ENCODE data around the gene HTR2C. TPM values are rescaled to one million over a fixed set of nuclear protein-coding genes. Genes with fewer than 3 reads are reported as not detected.
"Not testable (repeated sequence)": the region's sequence is repeated elsewhere in the genome, so short reads cannot be mapped to it uniquely, and the experiment has no call there.

HTR2C gene
- total RNA-seq, 1 experiment from 2014 or later: 0.24 TPM

- DNase-seq (ENCODE audit: low read depth): no peak
These were observed 128.6 kb downstream of the HTR2C start for GRCh38 chrX:114712466-114712865.

- no peak for DNase-seq (ENCODE audit: low read depth)
These were observed 131.2 kb downstream of the HTR2C start for GRCh38 chrX:114715096-114715495.

DNA sequence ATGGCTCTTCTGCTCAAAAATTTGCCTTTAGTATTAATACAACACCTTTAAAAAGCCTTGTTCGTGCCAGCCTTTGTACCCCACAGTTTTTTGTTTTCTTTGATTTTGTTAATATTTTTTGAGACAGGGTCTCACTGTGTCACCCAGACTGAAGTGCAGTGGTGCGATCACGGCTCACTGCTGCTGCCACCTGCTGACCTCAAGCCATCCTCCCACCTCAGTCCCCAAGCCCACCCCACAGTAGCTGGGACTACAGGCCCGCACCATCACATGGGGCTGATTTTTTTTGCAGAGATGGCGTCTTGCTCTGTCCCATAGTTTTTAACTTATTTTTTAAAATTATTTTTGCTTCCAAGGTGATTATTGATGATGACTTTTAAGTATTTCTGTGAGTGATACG is 134.0 kb downstream of the HTR2C start:
- DNase-seq (ENCODE audit: low read depth): no peak

GRCh38 chrX:114766541-114766940 is 182.7 kb downstream of the HTR2C start:
- DNase-seq (ENCODE audit: low read depth): no peak

- no peak for DNase-seq (ENCODE audit: low read depth)
These were observed 190.8 kb downstream of the HTR2C start for GRCh38 chrX:114774691-114775090.

DNA sequence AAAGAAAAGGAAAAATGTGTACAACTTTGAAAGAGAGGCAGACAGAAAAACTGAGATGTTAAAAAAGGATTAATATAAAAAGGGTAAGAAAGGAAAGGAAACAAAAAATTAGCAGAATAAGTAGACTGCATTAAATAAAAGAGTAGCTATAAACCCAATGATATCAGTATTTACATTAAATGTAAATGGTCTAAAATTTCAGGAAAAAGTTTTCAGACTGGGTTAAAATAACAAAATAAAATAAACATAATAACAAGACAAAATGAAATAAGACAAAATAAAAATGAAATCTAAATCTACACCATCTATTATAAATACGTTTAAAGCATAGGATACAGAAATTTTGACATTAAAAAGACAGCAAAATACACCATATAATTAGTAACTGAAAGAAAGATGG is 199.0 kb downstream of the HTR2C start:
- no peak for DNase-seq (ENCODE audit: low read depth)

- no peak for DNase-seq (ENCODE audit: low read depth)
These were observed 203.2 kb downstream of the HTR2C start for GRCh38 chrX:114787061-114787460.

DNA sequence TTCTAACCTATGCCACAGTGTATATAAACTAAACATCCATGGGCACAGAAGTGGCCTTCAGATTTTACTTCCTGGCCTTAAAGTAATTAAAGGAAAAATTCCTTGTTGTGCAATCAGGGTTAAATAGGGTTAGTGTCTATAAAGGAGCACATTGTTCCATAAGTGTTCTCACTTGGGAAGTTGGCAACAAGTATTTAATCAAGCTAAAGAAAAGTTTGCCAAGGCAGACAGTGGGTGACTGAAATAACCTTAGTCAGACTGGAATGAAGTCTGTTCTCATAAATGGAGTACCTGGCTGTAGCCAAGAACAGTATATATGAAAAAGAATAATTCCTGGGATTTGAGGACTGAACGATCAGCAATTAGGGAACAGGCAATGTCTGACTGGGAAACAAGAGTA is 213.6 kb downstream of the HTR2C start:
- no peak for DNase-seq (ENCODE audit: low read depth)

DNA sequence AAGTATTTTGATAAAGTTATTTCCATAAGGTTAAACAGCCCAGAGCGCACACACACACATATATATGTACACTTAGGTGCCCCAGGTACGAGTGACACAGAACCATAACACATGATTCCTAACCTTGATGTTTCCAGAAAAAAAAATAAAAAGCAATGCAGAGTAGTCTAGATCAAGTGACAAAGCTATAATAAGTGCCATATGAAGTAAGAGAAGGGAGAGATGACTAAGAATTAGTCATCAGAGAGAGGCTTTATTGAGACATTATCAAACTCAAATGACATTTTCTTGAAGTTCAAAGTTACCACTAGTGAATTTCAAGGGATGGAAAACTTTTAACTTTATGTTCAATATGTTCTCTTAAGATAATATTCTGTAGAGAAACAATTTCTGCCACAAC is 215.0 kb downstream of the HTR2C start:
- DNase-seq (ENCODE audit: low read depth): peak; percentile 33

GRCh38 chrX:114800719-114801118 is 216.8 kb downstream of the HTR2C start:
- DNase-seq (ENCODE audit: low read depth): peak; percentile 61

- no peak for DNase-seq (ENCODE audit: low read depth)
These were observed 235.6 kb downstream of the HTR2C start for GRCh38 chrX:114819509-114819908.

DNA sequence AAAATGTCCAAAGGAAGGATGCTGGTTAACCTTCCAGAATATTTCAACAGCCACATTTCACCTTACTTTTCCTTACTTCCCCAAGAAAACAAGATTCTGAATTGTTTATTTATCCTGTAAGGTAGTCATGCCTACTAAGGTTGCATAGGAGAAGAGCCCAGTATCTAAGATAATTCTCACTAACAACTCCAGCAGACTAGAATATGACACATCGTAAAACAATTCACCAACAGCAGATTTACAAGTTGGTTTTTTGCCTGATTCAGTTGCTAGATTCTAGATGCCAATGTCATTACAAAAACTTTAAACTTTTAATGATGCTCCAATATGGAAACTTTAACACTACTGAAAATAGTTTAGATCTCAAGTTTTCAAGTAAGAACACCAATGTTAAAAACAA is 257.2 kb downstream of the HTR2C start:
- peak; percentile 37 for DNase-seq (ENCODE audit: low read depth)

DNA sequence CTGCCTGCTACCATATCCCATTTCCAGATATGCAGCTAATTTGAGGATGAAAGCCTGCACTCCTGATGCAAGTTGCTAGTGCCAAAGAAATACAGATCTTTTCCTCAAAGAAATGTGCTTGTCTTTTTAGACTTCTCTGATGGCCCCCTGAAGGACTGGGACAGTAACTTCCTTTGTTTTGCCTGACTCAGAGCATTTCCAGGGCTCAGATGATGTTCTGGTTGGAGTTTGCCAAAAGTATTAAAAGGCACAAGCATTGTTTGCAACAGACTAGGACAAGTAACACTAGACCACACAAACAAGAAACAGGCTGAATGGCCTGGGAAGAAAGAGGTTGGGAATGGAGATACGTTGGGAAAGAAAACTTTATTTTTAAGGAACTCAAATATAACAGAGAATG is 258.3 kb downstream of the HTR2C start:
- peak; percentile 0 for DNase-seq (ENCODE audit: low read depth)

- no peak for DNase-seq (ENCODE audit: low read depth)
These were observed 305.6 kb downstream of the HTR2C start for GRCh38 chrX:114889481-114889880.

GRCh38 chrX:114903618-114904017 is 319.7 kb downstream of the HTR2C start:
- no peak for DNase-seq (ENCODE audit: low read depth)

- DNase-seq (ENCODE audit: low read depth): no peak
These were observed 321.4 kb downstream of the HTR2C start for GRCh38 chrX:114905251-114905650.

GRCh38 chrX:114906984-114907510 is 323.2 kb downstream of the HTR2C start:
- no peak for DNase-seq (ENCODE audit: low read depth)

GRCh38 chrX:114924423-114924822 is 340.5 kb downstream of the HTR2C start:
- no peak for DNase-seq (ENCODE audit: low read depth)

- DNase-seq (ENCODE audit: low read depth): peak; percentile 35
These were observed 341.0 kb downstream of the HTR2C start for GRCh38 chrX:114924856-114925255.

- no peak for DNase-seq (ENCODE audit: low read depth)
These were observed 346.3 kb downstream of the HTR2C start for GRCh38 chrX:114930227-114930626.

GRCh38 chrX:114932550-114932949 is 348.7 kb downstream of the HTR2C start:
- no peak for DNase-seq (ENCODE audit: low read depth)

GRCh38 chrX:114933291-114933690 is 349.4 kb downstream of the HTR2C start:
- DNase-seq (ENCODE audit: low read depth): not testable (repeated sequence)

GRCh38 chrX:114937090-114937489 is 353.2 kb downstream of the HTR2C start:
- DNase-seq (ENCODE audit: low read depth): not testable (repeated sequence)

DNA sequence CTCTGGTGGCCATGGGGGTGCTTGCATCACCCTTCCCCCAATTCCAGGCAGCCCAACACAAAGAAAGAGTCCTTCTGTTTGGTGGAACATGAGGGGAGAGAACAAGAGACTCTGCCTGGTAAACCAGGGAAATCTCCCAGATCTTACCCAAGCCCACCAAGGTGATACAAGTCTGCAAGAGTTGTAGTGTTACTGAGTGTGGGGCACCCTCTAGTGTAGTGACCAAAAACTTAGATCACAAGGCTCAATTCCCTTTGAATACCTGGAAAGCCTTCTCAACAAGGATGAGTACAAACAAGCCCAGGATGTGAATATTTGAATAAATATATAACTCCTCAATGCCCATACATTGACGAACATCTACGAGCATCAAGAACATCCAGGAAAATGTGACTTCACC is 368.8 kb downstream of the HTR2C start:
- no peak for DNase-seq (ENCODE audit: low read depth)
